HG02852 (cell line): ENCODE data around the gene COL12A1.

ENCODE experiments used
- ATAC-seq: cut with Tn5 transposase; IDR thresholded peaks from one replicate; pipeline ENCODE4 v1.9.1; 2021; ENCODE audit warnings: mild to moderate bottlenecking, moderate library complexity; ENCODE audit not compliant: unreplicated experiment

COL12A1 gene

GRCh38 chr6:75145211-75145610 is 60.6 kb downstream of the COL12A1 start:
- no peak for ATAC-seq

DNA sequence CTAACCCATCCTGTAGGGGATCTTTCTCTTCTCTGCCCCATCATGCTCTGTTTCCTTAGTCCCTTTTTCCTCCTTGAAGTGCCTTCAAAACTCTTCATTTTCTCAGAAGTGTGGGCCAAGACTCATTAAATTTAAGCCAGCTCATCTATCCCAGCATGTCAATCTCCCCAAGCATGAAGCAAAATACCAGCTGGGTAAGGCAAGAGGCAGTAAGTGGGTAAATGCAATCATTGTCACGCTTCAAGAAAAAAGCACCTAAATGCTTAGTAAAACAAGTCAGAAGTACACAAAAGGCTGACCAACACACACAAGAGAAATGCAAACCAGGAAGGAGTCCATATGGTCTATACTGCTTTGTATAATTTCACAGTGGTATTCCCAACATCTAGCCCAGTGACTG is 61.5 kb downstream of the COL12A1 start:
- no peak for ATAC-seq

DNA sequence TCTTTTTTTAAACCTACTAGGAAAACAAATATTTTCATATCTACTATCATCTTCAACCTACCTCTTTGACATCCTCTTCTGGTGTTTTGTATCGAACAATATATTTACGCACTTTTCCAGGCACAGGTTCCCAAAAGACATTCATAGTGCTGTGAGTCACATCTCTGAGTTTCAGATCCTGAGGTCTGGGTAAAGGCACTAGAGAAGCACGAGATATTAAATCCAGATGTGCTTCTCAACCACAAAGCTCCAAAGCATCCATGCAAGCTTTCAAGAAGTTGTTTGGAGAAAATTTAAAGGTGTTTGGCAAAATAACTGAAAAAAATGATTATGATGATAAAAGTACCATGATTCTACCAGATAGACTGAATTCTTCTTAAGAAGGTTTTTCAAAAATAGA is 62.7 kb downstream of the COL12A1 start:
- ATAC-seq: no peak

DNA sequence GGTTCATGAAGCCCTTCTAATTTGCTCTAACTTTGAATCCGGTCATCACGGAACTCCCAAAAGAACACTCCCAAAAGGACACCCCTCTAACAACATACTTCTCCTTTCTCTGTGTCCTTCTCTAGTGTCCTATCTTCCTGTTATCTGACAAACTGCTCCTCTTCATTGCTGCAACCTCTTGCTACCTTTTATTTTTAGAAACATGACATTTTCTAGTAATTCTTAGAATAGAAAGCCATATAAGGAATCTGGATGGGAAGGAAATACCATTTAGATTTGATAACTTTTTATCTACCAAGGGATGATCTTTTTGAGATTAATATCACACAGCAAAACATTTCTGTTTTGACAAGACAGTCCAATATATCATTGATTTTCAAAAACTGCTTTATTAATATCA is 63.1 kb downstream of the COL12A1 start:
- no peak for ATAC-seq

GRCh38 chr6:75135876-75136275 is 70.0 kb downstream of the COL12A1 start:
- no peak for ATAC-seq

DNA sequence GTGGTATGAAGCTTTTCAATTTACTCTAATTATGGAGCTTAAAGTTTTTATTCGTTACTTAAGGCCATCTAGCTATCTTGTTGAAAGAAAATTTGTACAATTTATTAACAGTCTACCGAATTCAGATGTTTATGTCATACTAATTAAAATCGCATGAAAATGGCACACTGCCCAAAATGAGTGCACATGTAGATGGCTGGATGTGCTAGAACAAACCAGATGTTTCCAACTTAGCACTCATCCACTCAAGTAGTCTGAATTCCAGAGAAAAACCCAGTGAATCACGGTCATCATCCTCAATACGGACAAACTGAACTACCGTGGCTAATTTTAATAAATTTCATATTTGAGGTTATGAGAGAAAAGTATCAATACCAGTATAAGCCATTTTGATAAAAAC is 70.4 kb downstream of the COL12A1 start:
- ATAC-seq: no peak

DNA sequence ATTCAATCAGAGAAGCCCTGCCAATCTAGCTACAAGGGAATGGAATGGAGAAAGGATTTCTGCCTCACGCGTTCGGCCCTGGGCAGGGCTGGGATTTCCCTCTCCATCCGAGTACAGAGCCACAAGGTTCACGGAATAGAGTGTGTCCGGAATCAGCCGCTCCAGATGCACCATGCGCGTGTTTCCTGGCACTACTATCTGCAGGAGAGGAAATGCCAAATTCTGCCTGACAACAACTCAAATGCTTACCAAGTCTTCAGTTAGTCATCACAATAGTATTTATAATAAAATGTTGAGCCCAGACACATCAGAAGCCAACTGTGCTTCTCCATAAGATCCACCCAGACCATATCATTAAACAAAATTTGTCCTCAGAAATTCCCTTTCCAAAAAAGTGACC is 75.1 kb downstream of the COL12A1 start:
- no peak for ATAC-seq

GRCh38 chr6:75128878-75129570 is 76.8 kb downstream of the COL12A1 start:
- no peak for ATAC-seq

GRCh38 chr6:75126518-75126917 is 79.3 kb downstream of the COL12A1 start:
- no peak for ATAC-seq

DNA sequence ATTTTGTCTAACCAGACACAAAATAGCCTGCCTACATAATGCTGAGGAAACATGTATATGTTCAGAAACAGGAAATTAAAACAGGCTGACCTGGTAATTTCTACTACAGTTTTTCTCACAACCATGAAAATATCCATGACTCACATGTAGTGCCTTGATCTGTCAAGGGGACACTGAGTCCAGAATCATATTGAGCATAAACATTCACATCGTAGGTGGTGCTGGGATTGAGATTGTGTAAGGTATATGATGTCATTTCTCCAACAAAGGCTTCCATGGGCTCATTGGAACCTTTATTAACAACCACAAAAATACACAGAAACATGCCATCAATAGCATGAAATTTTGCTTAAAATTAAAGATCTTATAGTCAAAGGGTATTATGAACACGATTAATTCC is 80.9 kb downstream of the COL12A1 start:
- ATAC-seq: no peak

DNA sequence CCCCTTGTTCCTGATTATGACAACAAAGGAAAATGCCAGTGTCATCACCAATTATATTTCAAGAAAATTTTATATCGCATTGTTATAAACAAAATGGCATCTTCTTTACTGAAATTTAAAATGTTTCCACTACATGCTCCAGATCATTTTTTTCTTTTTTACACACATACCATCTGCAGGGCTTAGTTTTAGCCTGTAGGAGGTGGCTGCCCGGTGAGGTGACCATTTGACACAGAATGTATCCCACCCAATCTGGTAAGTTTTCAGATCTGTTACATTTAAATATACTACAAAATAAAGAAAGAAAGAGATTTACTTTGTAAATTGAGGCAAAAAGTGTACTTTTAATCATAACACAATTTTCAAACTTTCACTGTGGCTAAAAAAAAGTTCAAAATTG is 81.8 kb downstream of the COL12A1 start:
- no peak for ATAC-seq

DNA sequence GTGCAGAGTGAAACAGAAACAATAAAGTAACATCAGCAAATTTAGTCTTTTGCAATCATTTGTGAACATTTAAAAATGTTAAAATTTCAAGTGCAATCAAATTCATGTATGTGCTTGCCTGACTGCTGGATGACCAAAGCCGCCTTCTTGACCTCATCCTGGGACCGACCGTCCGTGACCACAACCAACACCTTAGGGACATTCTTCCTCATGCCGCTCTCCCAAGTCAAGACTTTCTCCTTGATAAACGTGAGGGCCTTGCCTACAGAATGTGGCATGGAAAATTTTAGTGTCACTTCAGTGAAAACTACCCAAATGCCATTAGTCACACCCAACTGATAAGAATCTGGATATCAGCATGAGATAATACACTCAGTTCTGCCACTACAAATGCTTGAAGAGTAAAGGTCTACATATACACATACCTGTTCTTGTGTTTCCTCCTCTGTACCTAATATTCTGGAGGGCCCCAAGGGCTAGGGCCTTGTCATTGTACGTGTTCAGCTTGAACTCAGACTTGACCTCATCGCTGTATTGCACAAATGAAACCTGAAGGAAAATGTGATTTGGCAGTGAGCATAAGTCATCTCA is 86.8 kb downstream of the COL12A1 start:
- no peak for ATAC-seq

GRCh38 chr6:75117701-75118100 is 88.2 kb downstream of the COL12A1 start:
- ATAC-seq: no peak

- no peak for ATAC-seq
Observed at GRCh38 chr6:75116946-75117345, 88.9 kb downstream of the COL12A1 start.

GRCh38 chr6:75115481-75115880 is 90.4 kb downstream of the COL12A1 start:
- ATAC-seq: no peak

GRCh38 chr6:75114806-75115205 is 91.0 kb downstream of the COL12A1 start:
- no peak for ATAC-seq

DNA sequence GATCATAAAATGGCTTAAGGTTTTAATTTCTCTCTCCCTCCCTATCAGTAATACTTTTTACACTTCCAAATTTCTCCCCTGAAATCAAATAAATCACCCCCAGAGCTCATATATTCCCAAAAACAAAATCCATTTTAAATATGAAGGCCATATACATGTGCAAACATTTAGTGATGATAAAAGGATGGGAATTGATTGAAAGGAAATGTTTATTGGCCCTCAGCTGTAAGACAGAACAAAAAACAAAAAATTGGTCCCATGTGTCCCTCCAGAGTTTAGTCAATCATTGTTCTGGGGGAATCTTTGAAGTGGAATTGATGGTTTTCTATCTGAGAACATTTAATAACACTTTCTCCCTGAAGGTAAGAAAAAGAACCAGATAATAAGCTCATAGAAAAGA is 91.7 kb downstream of the COL12A1 start:
- no peak for ATAC-seq

DNA sequence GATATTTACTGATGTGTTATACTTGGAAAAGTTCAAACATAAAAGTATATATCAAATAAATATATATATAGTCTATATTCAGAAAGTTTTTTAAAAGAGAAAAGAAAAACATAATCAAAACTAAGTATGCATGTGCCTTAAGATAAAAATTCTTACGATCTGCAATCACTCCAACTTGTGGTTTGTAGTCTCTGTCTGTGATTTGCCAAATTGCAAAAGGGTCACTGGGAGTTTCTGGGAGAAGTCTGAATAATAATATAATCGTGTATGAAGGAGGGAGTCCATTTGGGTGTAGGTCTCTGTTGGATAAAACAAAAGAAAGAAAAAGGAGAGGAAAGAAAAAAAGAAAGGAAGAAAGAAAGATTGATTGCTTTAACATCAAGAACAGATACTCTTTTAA is 92.4 kb downstream of the COL12A1 start:
- ATAC-seq: no peak

- no peak for ATAC-seq
Observed at GRCh38 chr6:75109765-75110164, 96.1 kb downstream of the COL12A1 start.

DNA sequence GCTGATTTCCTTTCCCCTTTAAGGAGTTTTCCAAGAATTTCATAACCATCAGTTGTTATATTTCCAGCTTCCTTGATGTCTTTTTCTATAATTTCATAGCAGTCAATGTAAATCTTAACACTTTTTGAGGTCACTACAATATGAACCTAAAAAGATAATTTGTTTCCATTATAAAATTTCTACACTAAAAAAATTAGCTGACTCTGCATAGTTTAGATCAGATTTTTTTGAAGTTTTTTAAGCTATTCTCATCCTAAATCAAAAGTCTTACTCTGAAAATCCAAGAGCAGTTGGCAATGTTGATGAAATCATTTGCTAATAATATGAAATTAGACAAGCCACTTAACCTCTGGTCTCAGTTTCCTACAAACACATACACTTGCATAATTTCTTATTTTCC is 96.8 kb downstream of the COL12A1 start:
- no peak for ATAC-seq

DNA sequence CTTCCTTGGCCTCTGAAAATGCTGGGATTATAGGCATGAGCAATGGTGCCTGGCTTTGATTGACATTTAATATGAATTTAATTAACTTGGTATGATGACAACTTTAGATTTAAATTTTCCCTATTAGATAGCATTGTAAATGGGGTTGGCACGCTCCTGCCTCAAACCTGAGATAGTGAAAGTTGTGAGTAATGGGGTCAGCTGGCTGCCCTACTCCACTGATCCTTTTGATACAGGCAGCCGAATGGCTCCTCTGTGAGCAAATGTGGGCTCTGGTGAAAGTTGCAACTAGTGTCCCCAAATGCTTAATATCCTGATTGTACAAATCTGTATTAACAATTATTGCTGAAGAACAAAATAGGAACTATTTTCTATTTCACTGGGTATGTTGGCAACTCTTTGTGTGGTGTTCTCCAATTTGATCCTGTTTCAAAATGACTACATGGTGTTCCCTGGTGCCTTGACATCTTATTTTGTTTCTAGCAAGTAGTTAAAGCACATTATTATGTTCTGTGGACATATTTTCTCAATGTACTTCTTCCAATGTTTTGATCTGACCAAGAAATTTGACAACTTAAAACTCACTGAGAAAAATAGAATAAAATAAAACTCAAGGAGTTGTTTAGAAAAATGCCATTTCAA is 97.4 kb downstream of the COL12A1 start:
- no peak for ATAC-seq

GRCh38 chr6:75107913-75108312 is 97.9 kb downstream of the COL12A1 start:
- ATAC-seq: no peak
